Activated naive CD8-positive, alpha-beta T cell treated with anti-CD3 and anti-CD28 coated beads, Interleukin-2, amount 10 ng/mL, durations not matched to agents 7 days and 5 days (primary cell): ENCODE data around the gene CD14. TPM values are rescaled to one million over a fixed set of nuclear protein-coding genes. Genes with fewer than 3 reads are reported as not detected.
"Not testable (repeated sequence)": the region's sequence is repeated elsewhere in the genome, so short reads cannot be mapped to it uniquely, and the experiment has no call there.

Source experiments
- ATAC-seq: fragments of 150-1000 bp; cut with Tn5 transposase; one replicate; pipeline ENCODE4 v1.10.0; 2021; ENCODE audit warnings: low read depth, moderate library complexity
- POLR2A ChIA-PET: fragments of 350-600 bp; sonication (Branson Sonifier 250); formaldehyde crosslinking; loops from one replicate; lab custom pipeline; 2021; ENCODE audit warnings: antibody characterized with exemption; lab: Charles Lee
- DNase-seq: peaks from one replicate; pipeline ENCODE4 v3.0.0; 2021
- H3K27ac Mint-ChIP-seq: one replicate; pipeline ENCODE4 v1.8.0; 2022; ENCODE audit warnings: mild to moderate bottlenecking, mixed read lengths
- H3K27me3 Mint-ChIP-seq: one replicate; pipeline ENCODE4 v1.8.0; 2022; ENCODE audit warnings: mild to moderate bottlenecking, moderate library complexity, mixed read lengths
- H3K36me3 Mint-ChIP-seq: one replicate; pipeline ENCODE4 v1.8.0; 2021; ENCODE audit warnings: mild to moderate bottlenecking, mixed read lengths
- H3K4me1 Mint-ChIP-seq: one replicate; pipeline ENCODE4 v1.8.0; 2021; ENCODE audit warnings: mixed read lengths
- H3K4me3 Mint-ChIP-seq: one replicate; pipeline ENCODE4 v1.8.0; 2022; ENCODE audit warnings: mild to moderate bottlenecking, moderate library complexity, mixed read lengths
- H3K9me3 Mint-ChIP-seq: one replicate; pipeline ENCODE4 v1.8.0; 2021; ENCODE audit warnings: mixed read lengths
- total RNA-seq, 2 experiments: library from RNA; stranded (reverse); gene quantifications; one replicate each; pipeline ENCODE4 v1.2.3, GENCODE V29; 2021

CD14 gene
- total RNA-seq, 2 experiments from 2014 or later, result 3.5 to 4.1 TPM

DNA sequence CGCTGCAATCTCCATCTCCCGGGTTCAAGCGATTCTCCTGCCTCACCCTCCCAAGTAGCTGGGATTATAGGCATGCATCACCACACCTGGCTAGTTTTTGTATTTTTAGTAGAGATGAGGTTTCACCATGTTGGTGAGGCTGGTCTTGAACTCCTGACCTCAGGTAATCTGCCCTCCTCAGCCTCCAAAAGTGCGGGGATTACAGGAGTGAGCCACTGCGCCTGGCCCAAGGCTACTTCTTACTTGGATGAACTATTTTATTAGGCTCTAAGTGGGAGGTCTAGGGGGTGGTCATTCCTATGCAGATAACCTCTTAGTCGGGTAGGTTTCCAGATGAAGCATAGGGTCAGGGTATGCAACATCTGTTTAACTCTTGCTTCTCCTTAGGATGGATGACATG, 27.4 kb upstream of the CD14 start:
- POLR2A ChIA-PET, H3K27ac Mint-ChIP-seq, DNase-seq, H3K9me3 Mint-ChIP-seq, H3K27me3 Mint-ChIP-seq, ATAC-seq, H3K4me3 Mint-ChIP-seq, H3K4me1 Mint-ChIP-seq: not testable (repeated sequence)
- peaks cover 26% of the 10 kb centered on the region for H3K36me3 Mint-ChIP-seq

- Mint-ChIP-seq H3K27ac (no peak overlapping the region), H3K36me3 (peaks cover 29% of the 10 kb centered on the region), H3K4me3 (no peak overlapping the region), H3K9me3 (no peaks in the 10 kb centered on the region), H3K4me1 (no peaks in the 10 kb centered on the region), H3K27me3 (no peaks in the 10 kb centered on the region)
- ATAC-seq, result no peak
- DNase-seq, result no peak
- POLR2A ChIA-PET, result interaction anchor here (1.1 kb wide), 1 partner anchor 11 kb away, joined by 3 read pairs; the partner anchor contains the start of genes IK and NDUFA2
Measured at GRCh38 chr5:140658870-140659269, 25.9 kb upstream of the CD14 start.

- peak; percentile 13 for ATAC-seq
- no peaks in the 10 kb centered on the region for H3K9me3 Mint-ChIP-seq
- H3K27ac Mint-ChIP-seq, result peak overlapping the region; percentile 98
- peaks cover 25% of the 10 kb centered on the region for H3K4me1 Mint-ChIP-seq
- POLR2A ChIA-PET, result interaction anchor here (0.6 to 2.8 kb wide), 20 partner anchors 8 to 245 kb away, joined by 3 to 38 read pairs (median 8); partner anchors contain the start of genes ANKHD1, APBB3, EIF4EBP3 and HARS1
- peak overlapping the region; percentile 97 for H3K4me3 Mint-ChIP-seq
- H3K36me3 Mint-ChIP-seq, result peaks cover 25% of the 10 kb centered on the region
- DNase-seq, result no peak
- H3K27me3 Mint-ChIP-seq, result no peaks in the 10 kb centered on the region
Measured at GRCh38 chr5:140647042-140647419, 14.1 kb upstream of the CD14 start.

DNA sequence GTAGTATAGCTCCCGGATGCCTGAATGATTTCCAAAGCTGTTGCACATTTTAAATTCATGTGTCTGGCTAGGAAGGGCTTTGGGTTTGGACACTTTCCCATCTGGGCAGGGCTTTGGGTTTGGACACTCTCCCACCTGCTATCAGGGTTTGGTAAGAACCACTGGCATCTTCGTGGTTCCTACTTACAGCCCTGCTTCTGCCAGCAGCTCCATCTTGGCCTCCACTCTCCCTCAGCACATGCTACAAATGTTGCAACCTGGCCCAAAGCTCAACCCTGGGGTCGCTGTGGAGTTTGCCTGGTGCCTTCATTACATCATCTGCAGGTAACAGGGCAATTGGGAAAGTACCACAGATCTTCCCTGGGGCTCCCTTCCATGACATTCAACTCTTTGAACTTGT, 9.7 kb upstream of the CD14 start:
- Mint-ChIP-seq H3K36me3 (peaks cover 12% of the 10 kb centered on the region), H3K4me1 (peaks cover 37% of the 10 kb centered on the region), H3K27me3 (peaks cover 3% of the 10 kb centered on the region), H3K4me3 (no peak overlapping the region), H3K27ac (no peak overlapping the region), H3K9me3 (no peaks in the 10 kb centered on the region)
- ATAC-seq (no peak), DNase-seq (no peak)
- POLR2A ChIA-PET, result interaction anchor here (0.8 to 2.1 kb wide), 3 partner anchors 57 to 306 kb away, joined by 3 to 6 read pairs (median 3); partner anchors contain the start of gene ZMAT2

GRCh38 chr5:140641716-140642115, 8.7 kb upstream of the CD14 start:
- POLR2A ChIA-PET, result interaction anchor here (0.8 kb wide), 1 partner anchor 241 kb away, joined by 3 read pairs; no protein-coding TSS in a partner anchor

DNA sequence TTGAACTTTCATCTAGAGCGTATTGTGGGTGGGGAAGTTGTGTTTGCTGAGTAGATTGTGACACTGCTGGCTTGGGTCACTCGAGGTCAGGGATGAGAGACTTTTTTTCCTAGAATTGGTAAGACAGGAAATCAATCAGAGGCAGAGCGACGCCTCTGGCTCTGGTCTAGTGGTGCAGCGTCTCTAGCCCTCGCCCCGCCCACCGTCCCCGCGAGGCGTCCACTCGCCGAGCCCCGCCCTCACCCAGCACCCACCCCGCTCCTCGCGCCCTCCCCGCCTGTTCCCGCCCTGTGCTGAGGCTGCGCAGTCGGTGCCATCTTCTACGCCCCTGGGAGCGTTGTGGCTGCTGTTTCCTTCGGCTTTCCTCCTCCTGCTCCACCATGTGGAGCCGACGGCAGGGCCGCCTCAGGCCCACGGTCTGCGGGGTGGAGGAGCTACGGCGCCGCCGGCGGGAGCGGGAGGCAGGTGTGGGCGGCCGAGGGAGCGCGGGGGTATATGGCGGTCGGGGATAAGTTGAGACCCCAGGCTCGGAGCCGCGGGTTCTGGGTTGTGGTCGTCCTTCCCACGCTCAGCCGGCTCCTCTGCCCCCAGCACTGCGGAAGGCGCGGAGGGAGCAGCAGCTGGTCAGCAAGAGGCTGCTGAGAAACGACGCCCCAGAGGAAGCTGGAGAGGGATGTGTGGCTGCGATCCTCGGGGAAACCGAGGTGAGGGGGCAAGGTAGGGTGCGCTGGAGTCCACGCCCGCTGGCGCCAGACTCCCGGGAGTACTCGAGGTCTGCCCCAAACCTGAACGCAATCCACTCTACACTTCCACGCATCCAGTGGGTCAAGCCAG, 6.4 kb upstream of the CD14 start, which contains the start of gene TMCO6:
Gene TMCO6 (plus strand): TSS at position 304 of the 834 bp plus-strand sequence. CDS start 77 bp downstream, at position 381.
- DNase-seq (peak; percentile 98), ATAC-seq (peak; percentile 93)
- Mint-ChIP-seq H3K36me3 (peaks cover 4% of the 10 kb centered on the region), H3K4me1 (peaks cover 30% of the 10 kb centered on the region), H3K9me3 (no peaks in the 10 kb centered on the region), H3K27ac (peak within 1 kb of the TSS; percentile 81), H3K27me3 (peaks cover 3% of the 10 kb centered on the region), H3K4me3 (peak within 1 kb of the TSS; percentile 90)
- POLR2A ChIA-PET, result interaction anchor here (0.7 to 2.2 kb wide), 9 partner anchors 8 to 283 kb away, joined by 3 to 16 read pairs (median 5); partner anchors contain the start of genes ANKHD1, EIF4EBP3, HARS1 and IK

More at GRCh38 chr5:140641716-140642115, 8.7 kb upstream of the CD14 start:
- H3K36me3 Mint-ChIP-seq, result peaks cover 10% of the 10 kb centered on the region
- H3K27ac Mint-ChIP-seq, result no peak overlapping the region
- DNase-seq (no peak), ATAC-seq (no peak)
- peaks cover 35% of the 10 kb centered on the region for H3K4me1 Mint-ChIP-seq
- H3K9me3 Mint-ChIP-seq, result no peaks in the 10 kb centered on the region
- peaks cover 3% of the 10 kb centered on the region for H3K27me3 Mint-ChIP-seq
- H3K4me3 Mint-ChIP-seq, result no peak overlapping the region

DNA sequence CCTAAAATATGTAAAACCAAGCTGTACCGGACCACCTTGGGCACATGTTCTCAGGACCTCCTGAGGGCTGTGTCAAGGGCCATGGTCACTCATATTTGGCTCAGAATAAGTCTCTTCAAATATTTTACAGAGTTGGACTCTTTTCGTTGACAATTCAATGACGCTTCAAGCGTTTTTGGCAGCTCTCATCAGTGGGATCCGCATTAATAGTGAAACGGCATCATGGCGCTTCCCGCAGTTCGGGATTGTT, 5.8 kb upstream of the CD14 start:
- H3K27me3 Mint-ChIP-seq, DNase-seq, H3K9me3 Mint-ChIP-seq, H3K36me3 Mint-ChIP-seq, ATAC-seq: not testable (repeated sequence)
- H3K4me1 Mint-ChIP-seq, result peaks cover 33% of the 10 kb centered on the region
- H3K4me3 Mint-ChIP-seq, result peak overlapping the region; percentile 90
- H3K27ac Mint-ChIP-seq, result peak overlapping the region; percentile 81
- POLR2A ChIA-PET, result interaction anchor here (0.6 to 2.2 kb wide), 7 partner anchors 9 to 489 kb away, joined by 3 to 16 read pairs (median 4); partner anchors contain the start of genes ANKHD1, EIF4EBP3, IK and NDUFA2

- Mint-ChIP-seq H3K36me3 (peaks cover 4% of the 10 kb centered on the region), H3K4me3 (no peak overlapping the region), H3K9me3 (no peaks in the 10 kb centered on the region), H3K4me1 (peaks cover 40% of the 10 kb centered on the region), H3K27ac (no peak overlapping the region), H3K27me3 (peaks cover 6% of the 10 kb centered on the region)
- DNase-seq (no peak), ATAC-seq (no peak)
- POLR2A ChIA-PET, result interaction anchor here (0.7 kb wide), 1 partner anchor 393 kb away, joined by 3 read pairs; no protein-coding TSS in a partner anchor
Measured at GRCh38 chr5:140637371-140638100, 4.6 kb upstream of the CD14 start.

DNA sequence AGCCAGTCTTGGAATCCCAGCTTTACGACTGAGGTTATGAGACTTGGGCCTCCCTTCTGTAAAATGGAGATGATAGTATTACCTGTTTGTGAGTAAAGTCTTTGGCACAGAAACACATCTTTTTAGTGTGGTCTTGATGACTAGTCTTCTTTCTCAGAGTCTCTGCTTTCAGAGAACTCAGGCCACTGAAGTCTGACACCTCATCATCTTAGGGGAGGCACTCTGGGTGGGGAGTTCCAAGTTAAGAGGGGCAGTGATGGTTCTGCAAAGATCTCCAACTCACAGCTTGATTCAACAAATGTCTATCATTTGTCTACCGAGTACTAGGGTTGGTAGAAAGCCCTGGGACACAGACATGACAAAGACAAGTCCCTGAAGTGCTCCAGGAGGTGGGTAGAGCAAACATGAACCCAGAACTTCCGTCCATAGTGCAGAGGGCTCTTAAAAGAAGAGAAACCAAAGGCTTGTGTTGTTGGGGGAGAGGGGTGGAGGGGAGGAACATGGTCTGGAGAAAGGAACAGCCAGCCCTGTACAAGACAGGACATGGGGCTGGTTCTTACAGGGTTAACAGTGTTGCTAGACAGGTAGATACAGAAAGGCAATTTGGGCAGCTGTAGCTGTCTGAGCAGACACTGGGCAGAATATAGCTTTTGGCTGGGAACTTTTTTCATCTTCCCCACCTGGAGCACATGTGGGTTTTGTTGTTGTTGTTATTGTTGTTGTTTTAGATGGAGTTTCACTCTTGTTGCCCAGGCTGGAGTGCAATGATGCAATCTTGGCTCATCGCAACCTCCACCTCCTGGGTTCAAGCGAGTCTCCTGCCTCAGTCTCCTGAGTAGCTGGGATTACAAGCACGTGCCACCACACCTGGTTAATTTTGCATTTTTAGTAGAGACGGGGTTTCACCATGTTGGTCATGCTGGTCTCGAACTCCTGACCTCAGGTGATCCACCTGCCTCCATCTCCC, 2.6 kb upstream of the CD14 start:
- H3K36me3 Mint-ChIP-seq, result no peaks in the 10 kb centered on the region
- no peak overlapping the region for H3K4me3 Mint-ChIP-seq
- no peaks in the 10 kb centered on the region for H3K9me3 Mint-ChIP-seq
- H3K4me1 Mint-ChIP-seq, result peaks cover 35% of the 10 kb centered on the region
- POLR2A ChIA-PET, result interaction anchor here (0.6 to 2.2 kb wide), 7 partner anchors 12 to 271 kb away, joined by 3 to 8 read pairs (median 4); partner anchors contain the start of genes EIF4EBP3, IK, NDUFA2 and SRA1
- ATAC-seq (no peak), DNase-seq (no peak)
- H3K27me3 Mint-ChIP-seq, result peaks cover 17% of the 10 kb centered on the region
- H3K27ac Mint-ChIP-seq, result no peak overlapping the region

DNA sequence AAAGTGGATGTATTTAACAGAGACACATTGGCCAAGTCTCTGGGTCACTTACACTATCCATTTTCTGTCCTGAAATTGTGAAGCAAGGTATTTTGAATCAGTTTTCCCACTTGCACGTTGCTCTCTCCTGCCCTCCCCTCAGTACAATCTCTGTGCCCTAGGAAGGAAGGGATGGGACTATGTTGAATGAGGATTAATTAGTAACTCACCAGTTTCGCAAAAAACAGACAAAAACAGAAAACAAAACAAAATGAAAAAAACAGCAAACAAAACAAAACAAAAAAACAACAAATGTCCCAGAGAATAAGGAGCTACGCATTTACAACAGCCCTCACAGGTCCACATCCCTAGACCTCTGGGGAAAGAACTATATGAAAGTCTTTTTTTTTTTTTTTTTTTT, 1.1 kb upstream of the CD14 start:
- H3K4me3 Mint-ChIP-seq, result peak overlapping the region; percentile 17
- H3K36me3 Mint-ChIP-seq, result no peaks in the 10 kb centered on the region
- H3K27ac Mint-ChIP-seq, result peak overlapping the region; percentile 51
- POLR2A ChIA-PET, result interaction anchor here (0.7 to 2.2 kb wide), 3 partner anchors 70 to 354 kb away, joined by 3 to 8 read pairs (median 4); partner anchors contain the start of genes APBB3 and SRA1
- peaks cover 17% of the 10 kb centered on the region for H3K27me3 Mint-ChIP-seq
- H3K9me3 Mint-ChIP-seq, result no peaks in the 10 kb centered on the region
- ATAC-seq, result no peak
- peaks cover 31% of the 10 kb centered on the region for H3K4me1 Mint-ChIP-seq
- DNase-seq, result no peak

DNA sequence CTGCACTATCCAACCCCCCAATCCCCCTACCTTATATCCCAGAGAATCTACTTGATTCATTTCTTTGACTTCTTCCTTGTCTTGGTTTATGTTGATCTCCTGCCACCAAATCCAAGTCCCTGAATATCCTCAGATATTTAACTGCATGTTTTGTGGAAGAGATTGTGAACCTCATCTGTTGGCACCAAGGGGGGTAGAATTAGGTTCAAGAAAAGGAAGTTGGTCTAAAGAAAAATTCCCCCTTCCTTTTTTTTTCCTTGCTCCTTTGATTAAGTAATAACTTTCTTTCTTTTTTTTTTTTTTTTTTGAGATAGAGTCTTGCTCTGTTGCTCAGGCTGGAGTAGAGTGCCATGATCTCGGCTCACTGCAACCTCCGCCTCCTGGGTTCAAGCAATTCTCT, 526 bp upstream of the CD14 start:
- peaks cover 25% of the 10 kb centered on the region for H3K4me1 Mint-ChIP-seq
- H3K27me3 Mint-ChIP-seq, result peaks cover 17% of the 10 kb centered on the region
- H3K4me3 Mint-ChIP-seq, result peak overlapping the region; percentile 83
- POLR2A ChIA-PET, result interaction anchor here (1.2 to 2.2 kb wide), 4 partner anchors 64 to 86 kb away, joined by 4 to 8 read pairs (median 6); partner anchors contain the start of genes APBB3, EIF4EBP3 and SRA1
- no peaks in the 10 kb centered on the region for H3K9me3 Mint-ChIP-seq
- ATAC-seq (no peak), DNase-seq (no peak)
- no peaks in the 10 kb centered on the region for H3K36me3 Mint-ChIP-seq
- H3K27ac Mint-ChIP-seq, result no peak overlapping the region
